Measurements from ENCODE around the gene TTC13. TPM values are rescaled to one million over a fixed set of nuclear protein-coding genes. Genes with fewer than 3 reads are reported as not detected.

The TTC13 gene
- polyA plus RNA-seq, 1 experiment: 10.6 TPM

- ChIA-PET CTCF (interaction anchor here (0.8 to 2.0 kb wide), 3 partner anchors 10 to 273 kb away, joined by 3 to 9 read pairs (median 7); no protein-coding TSS in a partner anchor), POLR2A (interaction anchor here (0.6 kb wide), 1 partner anchor 70 kb away, joined by 12 read pairs; no protein-coding TSS in a partner anchor)
- no peak for DNase-seq (ENCODE audit: low read depth, low spot score)
- Histone ChIP-seq H3K4me3 (ENCODE audit: low read depth, low read length) (no peak overlapping the region), H3K27me3 (ENCODE audit: control insufficient read depth, insufficient read depth, low read length) (no peaks in the 10 kb centered on the region), H3K9me3 (ENCODE audit: control insufficient read depth, insufficient read depth, low read length) (peaks cover 2% of the 10 kb centered on the region; the same call in 1 of the 2 replicates), H3K27ac (ENCODE audit: low read depth, low read length) (no peak overlapping the region)
- TF ChIP-seq, protein P1, sequence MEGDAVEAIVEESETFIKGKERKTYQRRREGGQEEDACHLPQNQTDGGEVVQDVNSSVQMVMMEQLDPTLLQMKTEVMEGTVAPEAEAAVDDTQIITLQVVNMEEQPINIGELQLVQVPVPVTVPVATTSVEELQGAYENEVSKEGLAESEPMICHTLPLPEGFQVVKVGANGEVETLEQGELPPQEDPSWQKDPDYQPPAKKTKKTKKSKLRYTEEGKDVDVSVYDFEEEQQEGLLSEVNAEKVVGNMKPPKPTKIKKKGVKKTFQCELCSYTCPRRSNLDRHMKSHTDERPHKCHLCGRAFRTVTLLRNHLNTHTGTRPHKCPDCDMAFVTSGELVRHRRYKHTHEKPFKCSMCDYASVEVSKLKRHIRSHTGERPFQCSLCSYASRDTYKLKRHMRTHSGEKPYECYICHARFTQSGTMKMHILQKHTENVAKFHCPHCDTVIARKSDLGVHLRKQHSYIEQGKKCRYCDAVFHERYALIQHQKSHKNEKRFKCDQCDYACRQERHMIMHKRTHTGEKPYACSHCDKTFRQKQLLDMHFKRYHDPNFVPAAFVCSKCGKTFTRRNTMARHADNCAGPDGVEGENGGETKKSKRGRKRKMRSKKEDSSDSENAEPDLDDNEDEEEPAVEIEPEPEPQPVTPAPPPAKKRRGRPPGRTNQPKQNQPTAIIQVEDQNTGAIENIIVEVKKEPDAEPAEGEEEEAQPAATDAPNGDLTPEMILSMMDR (IDR thresholded peaks at IDR 0.05; ENCODE audit: low read depth, low read length): no peak
Measured at GRCh38 chr1:230906226-230906625, 72.4 kb downstream of the TTC13 start.

GRCh38 chr1:230905733-230906132 is 72.9 kb downstream of the TTC13 start:
- no peak overlapping the region for H3K4me3 ChIP-seq (ENCODE audit: low read depth, low read length)
- H3K27me3 ChIP-seq (ENCODE audit: control insufficient read depth, insufficient read depth, low read length): no peaks in the 10 kb centered on the region
- no peak for DNase-seq (ENCODE audit: low read depth, low spot score)
- TF ChIP-seq, protein P1 (IDR thresholded peaks at IDR 0.05; ENCODE audit: low read depth, low read length): no peak
- ChIA-PET CTCF (no interaction called here), POLR2A (interaction anchor here (0.6 kb wide), 1 partner anchor 70 kb away, joined by 12 read pairs; no protein-coding TSS in a partner anchor)
- peaks cover 2% of the 10 kb centered on the region; the same call in 1 of the 2 replicates for H3K9me3 ChIP-seq (ENCODE audit: control insufficient read depth, insufficient read depth, low read length)
- H3K27ac ChIP-seq (ENCODE audit: low read depth, low read length): no peak overlapping the region

DNA sequence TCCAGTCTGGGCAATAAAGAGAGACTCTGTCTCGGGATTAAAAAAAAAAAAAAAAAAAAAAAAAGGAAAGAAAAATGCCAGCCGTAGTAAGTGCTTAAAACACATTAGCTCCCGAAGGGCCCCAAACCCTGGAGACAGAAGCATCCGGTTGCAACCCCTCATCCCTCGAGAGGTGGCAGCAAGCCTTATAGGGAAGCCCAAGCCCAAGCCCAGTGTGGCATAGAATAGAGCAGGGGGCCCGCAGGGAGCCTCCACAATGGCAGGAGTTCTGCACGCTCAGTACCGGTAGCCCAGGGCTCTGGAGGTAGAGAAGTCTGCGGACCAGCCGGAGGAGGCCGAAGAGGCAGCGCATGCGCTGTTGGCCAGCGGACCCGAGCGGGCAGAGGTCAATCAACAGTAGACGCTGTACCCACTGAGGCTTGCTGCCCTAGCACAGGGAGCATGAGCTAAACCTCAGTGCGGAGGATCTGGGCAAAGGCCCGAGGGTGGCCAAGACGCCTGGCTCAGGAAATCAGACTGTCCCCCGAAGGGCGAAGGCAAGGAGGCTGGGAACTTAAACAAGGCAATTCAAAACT is 76.2 kb downstream of the TTC13 start:
- H3K9me3 ChIP-seq (ENCODE audit: control insufficient read depth, insufficient read depth, low read length): peaks cover 2% of the 10 kb centered on the region; the same call in 1 of the 2 replicates
- CTCF ChIA-PET: interaction anchor here (0.6 to 2.7 kb wide), 2 partner anchors 15 to 21 kb away, joined by 6 to 16 read pairs; no protein-coding TSS in a partner anchor
- TF ChIP-seq, protein P1 (IDR thresholded peaks at IDR 0.05; ENCODE audit: low read depth, low read length): no peak
- no peak for DNase-seq (ENCODE audit: low read depth, low spot score)
- no peak overlapping the region for H3K27ac ChIP-seq (ENCODE audit: low read depth, low read length)
- H3K4me3 ChIP-seq (ENCODE audit: low read depth, low read length): no peak overlapping the region
- H3K27me3 ChIP-seq (ENCODE audit: control insufficient read depth, insufficient read depth, low read length): no peaks in the 10 kb centered on the region
- POLR2A ChIA-PET: no interaction called here

- Histone ChIP-seq H3K27ac (ENCODE audit: low read depth, low read length) (no peak overlapping the region), H3K9me3 (ENCODE audit: control insufficient read depth, insufficient read depth, low read length) (peaks cover 2% of the 10 kb centered on the region; the same call in 1 of the 2 replicates), H3K4me3 (ENCODE audit: low read depth, low read length) (no peak overlapping the region), H3K27me3 (ENCODE audit: control insufficient read depth, insufficient read depth, low read length) (no peaks in the 10 kb centered on the region)
- ChIA-PET CTCF (interaction anchor here (1.0 to 2.7 kb wide), 3 partner anchors 16 to 149 kb away, joined by 3 to 16 read pairs (median 6); no protein-coding TSS in a partner anchor), POLR2A (no interaction called here)
- no peak for DNase-seq (ENCODE audit: low read depth, low spot score)
- TF ChIP-seq, protein P1 (IDR thresholded peaks at IDR 0.05; ENCODE audit: low read depth, low read length): no peak
Measured at GRCh38 chr1:230901671-230902070, 77.0 kb downstream of the TTC13 start.

DNA sequence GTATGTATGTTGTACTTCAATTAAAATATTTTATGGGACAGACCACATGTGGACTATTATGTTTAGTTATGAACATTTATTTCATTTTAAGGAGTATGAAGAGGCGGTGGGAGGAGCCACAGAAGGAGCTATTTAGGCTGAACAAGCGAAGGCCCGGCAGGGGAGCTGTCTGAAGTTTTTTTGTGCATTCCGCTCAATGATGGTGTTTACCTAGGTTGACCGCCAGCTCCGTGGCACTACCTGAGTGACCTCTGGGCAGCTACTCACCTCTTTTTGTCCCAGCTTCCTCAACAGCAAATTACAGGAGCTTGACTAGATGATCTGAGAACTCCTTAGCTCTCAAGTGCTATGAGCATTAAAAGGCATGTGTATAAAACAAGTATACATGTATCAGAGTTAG is 77.7 kb downstream of the TTC13 start:
- no peak overlapping the region for H3K27ac ChIP-seq (ENCODE audit: low read depth, low read length)
- DNase-seq (ENCODE audit: low read depth, low spot score): no peak
- TF ChIP-seq, protein P1 (IDR thresholded peaks at IDR 0.05; ENCODE audit: low read depth, low read length): no peak
- CTCF ChIA-PET: interaction anchor here (0.5 to 2.7 kb wide), 5 partner anchors 16 to 339 kb away, joined by 3 to 16 read pairs (median 4); no protein-coding TSS in a partner anchor
- H3K27me3 ChIP-seq (ENCODE audit: control insufficient read depth, insufficient read depth, low read length): no peaks in the 10 kb centered on the region
- no peak overlapping the region for H3K4me3 ChIP-seq (ENCODE audit: low read depth, low read length)
- POLR2A ChIA-PET: interaction anchor here (1.1 kb wide), 1 partner anchor 22 kb away, joined by 3 read pairs; no protein-coding TSS in a partner anchor
- peaks cover 2% of the 10 kb centered on the region; the same call in 1 of the 2 replicates for H3K9me3 ChIP-seq (ENCODE audit: control insufficient read depth, insufficient read depth, low read length)

Measured in AG04450 (cell line).